ENCODE data around the gene DDX39A. TPM values are rescaled to one million over a fixed set of nuclear protein-coding genes. Genes with fewer than 3 reads are reported as not detected.
"Not testable (repeated sequence)": the region's sequence is repeated elsewhere in the genome, so short reads cannot be mapped to it uniquely, and the experiment has no call there.

The DDX39A gene
- total RNA-seq, 4 donors from 2014 or later, result 59.2 to 144 (median 88.4) TPM

- DNase-seq, result no peak
- Histone ChIP-seq H3K27me3 (no peaks in the 10 kb centered on the region), H3K4me3 (no peak overlapping the region), H3K4me1 (peaks cover 30 to 89% (median 48%) of the 10 kb centered on the region in 3 donors), H3K27ac (peak overlapping the region in 3 of 4 donors; percentile 84 to 88 (median 85)), H3K36me3 (no peaks in the 10 kb centered on the region), H3K9me3 (no peaks in the 10 kb centered on the region)
- WGBS, 2 donors, result 57 to 68% methylated on average over 9 of the region's 9 CpGs
- intact Hi-C loops (cut with DNase I), result no loop called here
- no peak for TF ChIP-seq POLR2A (IDR thresholded peaks at IDR 0.05)
Measured at GRCh38 chr19:14379294-14380065, 39.7 kb downstream of the DDX39A start.

- no peak overlapping the region for H3K4me3 ChIP-seq
- H3K9me3 ChIP-seq, result no peaks in the 10 kb centered on the region
- H3K27ac ChIP-seq, result peak overlapping the region in 3 of 4 donors; percentile 2 to 85 (median 84)
- no peaks in the 10 kb centered on the region for H3K36me3 ChIP-seq
- intact Hi-C loops (cut with DNase I), result no loop called here
- no peak for TF ChIP-seq POLR2A (IDR thresholded peaks at IDR 0.05)
- TF ChIP-seq, protein P1, sequence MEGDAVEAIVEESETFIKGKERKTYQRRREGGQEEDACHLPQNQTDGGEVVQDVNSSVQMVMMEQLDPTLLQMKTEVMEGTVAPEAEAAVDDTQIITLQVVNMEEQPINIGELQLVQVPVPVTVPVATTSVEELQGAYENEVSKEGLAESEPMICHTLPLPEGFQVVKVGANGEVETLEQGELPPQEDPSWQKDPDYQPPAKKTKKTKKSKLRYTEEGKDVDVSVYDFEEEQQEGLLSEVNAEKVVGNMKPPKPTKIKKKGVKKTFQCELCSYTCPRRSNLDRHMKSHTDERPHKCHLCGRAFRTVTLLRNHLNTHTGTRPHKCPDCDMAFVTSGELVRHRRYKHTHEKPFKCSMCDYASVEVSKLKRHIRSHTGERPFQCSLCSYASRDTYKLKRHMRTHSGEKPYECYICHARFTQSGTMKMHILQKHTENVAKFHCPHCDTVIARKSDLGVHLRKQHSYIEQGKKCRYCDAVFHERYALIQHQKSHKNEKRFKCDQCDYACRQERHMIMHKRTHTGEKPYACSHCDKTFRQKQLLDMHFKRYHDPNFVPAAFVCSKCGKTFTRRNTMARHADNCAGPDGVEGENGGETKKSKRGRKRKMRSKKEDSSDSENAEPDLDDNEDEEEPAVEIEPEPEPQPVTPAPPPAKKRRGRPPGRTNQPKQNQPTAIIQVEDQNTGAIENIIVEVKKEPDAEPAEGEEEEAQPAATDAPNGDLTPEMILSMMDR (IDR thresholded peaks at IDR 0.05), result no peak
- WGBS, 2 donors, result 51 to 75% methylated on average over 4 of the region's 4 CpGs
- H3K4me1 ChIP-seq, result peaks cover 28 to 89% (median 42%) of the 10 kb centered on the region in 3 donors
- no peaks in the 10 kb centered on the region for H3K27me3 ChIP-seq
- DNase-seq, result no peak
Measured at GRCh38 chr19:14378890-14379289, 40.3 kb downstream of the DDX39A start.

DNA sequence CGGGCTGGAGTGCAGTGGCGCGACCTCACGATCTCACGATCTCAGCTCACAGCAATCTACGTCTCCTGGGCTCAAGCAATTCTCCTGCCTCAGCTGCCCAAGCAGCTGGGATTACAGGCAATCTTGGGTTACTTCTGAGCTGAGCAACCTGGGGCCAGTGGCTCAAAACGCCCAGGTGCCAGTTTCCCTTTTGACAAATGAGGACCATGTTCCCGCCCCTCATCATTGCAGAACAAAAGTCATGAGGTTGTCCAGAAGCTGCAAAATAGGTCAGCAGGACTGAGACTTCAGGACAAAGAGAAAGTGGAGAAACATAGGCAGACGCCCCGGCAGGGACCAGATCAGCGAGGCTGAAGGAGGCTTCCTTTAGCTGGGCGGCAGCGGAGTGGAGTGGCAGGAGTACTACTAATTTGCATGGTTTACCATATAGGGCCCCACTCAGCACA is 41.2 kb downstream of the DDX39A start:
- peak overlapping the region in 1 of 4 donors; percentile 18 for H3K4me3 ChIP-seq
- no peak for TF ChIP-seq POLR2A (IDR thresholded peaks at IDR 0.05)
- TF ChIP-seq, protein P1 (IDR thresholded peaks at IDR 0.05), result no peak
- DNase-seq, result no peak
- no peaks in the 10 kb centered on the region for H3K27me3 ChIP-seq
- intact Hi-C loops (cut with DNase I), result no loop called here
- H3K9me3 ChIP-seq, result no peaks in the 10 kb centered on the region
- H3K27ac ChIP-seq, result peak overlapping the region in 2 of 4 donors; percentile 1 to 42
- no peaks in the 10 kb centered on the region for H3K36me3 ChIP-seq
- H3K4me1 ChIP-seq, result peaks cover 23 to 86% (median 36%) of the 10 kb centered on the region in 3 donors
- 55 to 62% methylated on average over 5 to 12 of the region's 13 CpGs for WGBS, 2 donors

DNA sequence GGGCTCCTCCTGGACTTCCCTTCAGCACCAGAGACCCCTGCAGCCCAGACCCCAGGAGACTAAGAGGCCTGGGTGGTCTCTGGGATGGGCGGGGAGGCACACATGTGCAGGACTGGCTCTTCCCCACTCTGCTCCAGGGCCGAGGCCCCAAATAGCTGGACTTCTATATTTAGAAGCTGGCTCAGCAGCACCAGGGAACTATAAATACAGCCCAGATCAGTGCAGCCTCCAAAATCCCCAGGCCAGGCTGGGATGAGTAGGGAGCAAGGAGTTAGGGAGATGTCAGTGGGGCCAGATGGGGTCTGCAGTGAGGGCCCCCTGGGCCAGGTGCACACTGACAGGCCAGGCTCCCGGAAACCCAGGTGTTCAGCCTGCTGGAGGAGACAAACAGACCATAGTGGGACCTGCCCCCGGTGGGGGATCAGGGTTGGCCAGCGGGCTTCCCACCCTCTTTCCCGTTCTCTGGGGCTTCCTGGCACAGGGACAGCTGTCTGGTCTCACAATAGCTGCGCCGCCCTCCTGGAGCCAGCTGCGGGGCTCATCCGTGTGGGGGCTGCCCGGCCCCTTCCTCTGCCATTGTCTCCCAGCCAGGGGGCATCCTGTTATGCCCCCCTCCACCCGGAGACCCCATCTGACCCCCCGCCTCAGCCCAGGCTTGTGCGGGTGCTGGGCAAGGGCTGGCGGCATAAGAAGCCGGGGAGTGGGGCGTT is 43.4 kb downstream of the DDX39A start:
- intact Hi-C loops (cut with DNase I), result no loop called here
- no peak for DNase-seq
- TF ChIP-seq, protein P1 (IDR thresholded peaks at IDR 0.05), result no peak
- no peak for TF ChIP-seq POLR2A (IDR thresholded peaks at IDR 0.05)
- no peaks in the 10 kb centered on the region for H3K36me3 ChIP-seq
- H3K4me1 ChIP-seq, result peaks cover 17 to 77% (median 22%) of the 10 kb centered on the region in 3 donors
- peak overlapping the region; percentile 61 to 89 (median 79) for H3K27ac ChIP-seq
- H3K4me3 ChIP-seq, result peak overlapping the region in 2 of 4 donors; percentile 0 to 38
- no peaks in the 10 kb centered on the region for H3K9me3 ChIP-seq
- no peaks in the 10 kb centered on the region for H3K27me3 ChIP-seq
- WGBS, 2 donors, result 42 to 70% methylated on average over 2 to 7 of the region's 17 CpGs

DNA sequence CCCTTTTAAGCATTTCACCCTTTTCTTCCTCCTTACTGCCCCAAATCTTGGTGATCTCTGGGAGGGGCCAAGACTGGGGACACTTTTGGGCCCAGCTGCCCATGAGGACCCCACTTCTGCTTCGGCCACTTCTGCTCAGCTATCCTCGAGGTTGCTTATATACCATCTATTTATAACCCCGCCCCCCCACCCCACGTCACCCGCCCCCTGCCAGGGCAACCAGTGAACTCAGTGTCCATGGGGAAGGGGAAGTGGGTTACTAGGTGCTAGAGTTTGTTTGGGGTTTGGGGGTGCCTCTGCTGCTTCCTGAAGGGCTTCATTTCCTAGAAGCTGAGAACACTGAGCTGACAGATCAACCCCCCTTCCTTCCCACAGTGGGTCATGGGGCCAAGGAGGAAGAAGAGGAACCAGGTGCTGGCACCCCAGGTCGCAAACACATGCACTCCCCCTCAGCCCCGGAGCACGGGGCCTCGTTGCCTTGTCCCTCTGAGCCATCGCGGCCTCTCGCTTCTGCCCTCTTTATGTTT is 44.0 kb downstream of the DDX39A start:
- 33 to 46% methylated on average over 4 to 6 of the region's 12 CpGs for WGBS, 2 donors
- peak; percentile 50 for DNase-seq
- no peaks in the 10 kb centered on the region for H3K27me3 ChIP-seq
- H3K27ac ChIP-seq, result peak overlapping the region; percentile 61 to 89 (median 79)
- peak overlapping the region in 2 of 4 donors; percentile 0 to 38 for H3K4me3 ChIP-seq
- intact Hi-C loops (cut with DNase I), result no loop called here
- H3K36me3 ChIP-seq, result no peaks in the 10 kb centered on the region
- H3K4me1 ChIP-seq, result peaks cover 15 to 73% (median 20%) of the 10 kb centered on the region in 3 donors
- TF ChIP-seq, protein P1 (IDR thresholded peaks at IDR 0.05), result no peak
- TF ChIP-seq POLR2A (IDR thresholded peaks at IDR 0.05), result peak in 2 of 4 donors; percentile 41 to 46
- H3K9me3 ChIP-seq, result no peaks in the 10 kb centered on the region

DNA sequence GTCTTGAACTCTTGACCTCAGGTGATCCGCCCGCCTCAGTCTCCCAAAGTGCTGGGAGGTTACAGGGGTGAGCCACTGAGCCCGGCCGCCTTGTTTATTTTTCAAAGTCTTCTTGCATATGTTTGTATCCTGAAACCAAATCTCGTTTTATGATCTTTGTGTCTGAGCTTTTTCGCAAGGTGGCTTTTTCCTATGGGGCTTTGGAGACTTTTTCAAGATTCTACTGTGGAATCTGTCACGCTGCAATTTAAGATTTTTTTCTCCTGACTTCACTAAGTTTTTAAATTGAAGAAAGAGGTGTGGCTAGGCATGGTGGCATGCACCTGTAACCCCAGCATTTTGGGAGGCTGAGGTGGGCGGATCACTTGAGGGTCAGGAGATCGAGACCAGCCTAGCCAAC is 44.8 kb downstream of the DDX39A start:
- H3K36me3 ChIP-seq; H3K4me3 ChIP-seq; H3K27me3 ChIP-seq; intact Hi-C loops (cut with DNase I); H3K9me3 ChIP-seq; DNase-seq: not testable (repeated sequence)
- 85 to 86% methylated on average over 6 to 9 of the region's 9 CpGs for WGBS, 2 donors
- Histone ChIP-seq H3K27ac (peak overlapping the region in 3 of 4 donors; percentile 37 to 89 (median 84)), H3K4me1 (peaks cover 16 to 73% (median 20%) of the 10 kb centered on the region in 3 donors)

- H3K9me3 ChIP-seq; H3K4me3 ChIP-seq; H3K36me3 ChIP-seq; H3K27ac ChIP-seq; DNase-seq; H3K27me3 ChIP-seq; intact Hi-C loops (cut with DNase I): not testable (repeated sequence)
- peaks cover 16 to 64% (median 20%) of the 10 kb centered on the region in 3 donors for H3K4me1 ChIP-seq
- 73% methylated on average over 6 of the region's 8 CpGs for whole genome bisulfite sequencing, 2 donors
Measured at GRCh38 chr19:14372384-14373077, 46.6 kb downstream of the DDX39A start.

All from esophagus squamous epithelium (tissue), 5 donors.